Naive thymus-derived CD4-positive, alpha-beta T cell (primary cell): ENCODE data around the gene ACOT8. TPM values are rescaled to one million over a fixed set of nuclear protein-coding genes. Genes with fewer than 3 reads are reported as not detected.
"Not testable (repeated sequence)": the region's sequence is repeated elsewhere in the genome, so short reads cannot be mapped to it uniquely, and the experiment has no call there.

Experiments used
- ATAC-seq: fragments of 150-1000 bp; cut with Tn5 transposase; 2 replicates; pipeline ENCODE4 v1.10.0; 2021; ENCODE audit warnings: mild to moderate bottlenecking, moderate library complexity
- CTCF ChIA-PET: fragments of 350-600 bp; sonication (Branson Sonifier 250); formaldehyde crosslinking; loops from one replicate; lab custom pipeline; 2021; ENCODE audit warnings: antibody characterized with exemption; lab: Charles Lee
- POLR2A ChIA-PET: fragments of 350-600 bp; sonication (Branson Sonifier 250); formaldehyde crosslinking; loops from one replicate; lab custom pipeline; 2021; ENCODE audit warnings: antibody characterized with exemption, inconsistent platforms; lab: Charles Lee
- DNase-seq, 9 donors: peaks; one replicate each; pipeline versions ENCODE4 v3.0.0 to v3.0.0-alpha.2; 2020 to 2022; ENCODE audit warnings: mixed read lengths in 1 of 9
- H3K27ac ChIP-seq: one replicate; pipeline ENCODE4 v1.7.0; 2013; ENCODE audit warnings: mild to moderate bottlenecking, low read depth, low read length, moderate library complexity
- H3K27me3 ChIP-seq, 2 donors: one replicate each; pipeline ENCODE4 v1.7.0; 2013; ENCODE audit warnings: low read length in 2 of 2, mild to moderate bottlenecking in 2 of 2, moderate library complexity in 2 of 2; ENCODE audit not compliant: control insufficient read depth in 2 of 2, insufficient read depth in 2 of 2
- H3K36me3 ChIP-seq, 3 experiments: 1 replicate in 2 of 3; 2 replicates in 1 of 3; pipeline ENCODE4 v1.7.0; 2013; ENCODE audit warnings: low read length in 3 of 3, mild to moderate bottlenecking in 3 of 3, moderate library complexity in 1 of 3; ENCODE audit not compliant: insufficient read depth in 3 of 3, control insufficient read depth in 2 of 3
- H3K4me1 ChIP-seq, 2 donors: one replicate each; pipeline ENCODE4 v1.7.0; 2013; ENCODE audit warnings: low read length in 2 of 2, mild to moderate bottlenecking in 2 of 2, moderate library complexity in 1 of 2; ENCODE audit not compliant: control insufficient read depth in 2 of 2, insufficient read depth in 2 of 2
- H3K4me3 ChIP-seq: 2 replicates; pipeline ENCODE4 v1.7.0; 2013; ENCODE audit warnings: mild to moderate bottlenecking, low read length
- H3K9me3 ChIP-seq, 3 experiments: 1 replicate in 2 of 3; 2 replicates in 1 of 3; pipeline ENCODE4 v1.7.0; 2013; ENCODE audit warnings: low read length in 3 of 3; ENCODE audit not compliant: control insufficient read depth in 2 of 3
- H3K27ac Mint-ChIP-seq, 9 donors: one replicate each; pipeline ENCODE4 v1.8.0; 2020 to 2022; ENCODE audit warnings: mixed read lengths in 9 of 9, mild to moderate bottlenecking in 8 of 9, moderate library complexity in 5 of 9, inconsistent platforms in 2 of 9
- H3K27me3 Mint-ChIP-seq, 5 donors: one replicate each; pipeline ENCODE4 v1.8.0; 2021 to 2022; ENCODE audit warnings: mixed read lengths in 5 of 5, mild to moderate bottlenecking in 1 of 5
- H3K36me3 Mint-ChIP-seq, 5 donors: one replicate each; pipeline ENCODE4 v1.8.0; 2020 to 2022; ENCODE audit warnings: mixed read lengths in 5 of 5, mild to moderate bottlenecking in 3 of 5, inconsistent platforms in 1 of 5
- H3K4me1 Mint-ChIP-seq, 7 donors: one replicate each; pipeline ENCODE4 v1.8.0; 2020 to 2022; ENCODE audit warnings: mixed read lengths in 7 of 7, mild to moderate bottlenecking in 3 of 7, inconsistent platforms in 1 of 7
- H3K4me3 Mint-ChIP-seq, 10 donors: one replicate each; pipeline ENCODE4 v1.8.0; 2020 to 2022; ENCODE audit warnings: mild to moderate bottlenecking in 10 of 10, mixed read lengths in 10 of 10, moderate library complexity in 6 of 10, inconsistent platforms in 2 of 10
- H3K9me3 Mint-ChIP-seq, 11 donors: one replicate each; pipeline ENCODE4 v1.8.0; 2020 to 2022; ENCODE audit warnings: mixed read lengths in 11 of 11, mild to moderate bottlenecking in 4 of 11, inconsistent platforms in 1 of 11, moderate library complexity in 1 of 11
- intact Hi-C, 2 donors: fragments of 100-400 bp; cut with micrococcal nuclease; formaldehyde crosslinking; loops; one replicate each; pipeline ENCODE4 v1.15.1; 2023
- polyA plus RNA-seq, 2 donors: library from polyadenylated mRNA; unstranded; fragments of 300-500 nt; fragmentation: Illumina TruSeq; gene quantifications; one replicate each; pipeline ENCODE4 v1.2.3, GENCODE V29; 2021
- total RNA-seq, 6 experiments: library from RNA in 5 of 6; stranded (reverse) in 5 of 6; gene quantifications; 1 replicate in 5 of 6; 2 replicates in 1 of 6; pipeline ENCODE4 v1.2.3 and lab custom pipeline; 2021 to 2026

The ACOT8 gene
- total and polyA plus RNA-seq, 7 experiments from 2014 or later, result 20.5 to 38.7 (median 33.8) TPM

DNA sequence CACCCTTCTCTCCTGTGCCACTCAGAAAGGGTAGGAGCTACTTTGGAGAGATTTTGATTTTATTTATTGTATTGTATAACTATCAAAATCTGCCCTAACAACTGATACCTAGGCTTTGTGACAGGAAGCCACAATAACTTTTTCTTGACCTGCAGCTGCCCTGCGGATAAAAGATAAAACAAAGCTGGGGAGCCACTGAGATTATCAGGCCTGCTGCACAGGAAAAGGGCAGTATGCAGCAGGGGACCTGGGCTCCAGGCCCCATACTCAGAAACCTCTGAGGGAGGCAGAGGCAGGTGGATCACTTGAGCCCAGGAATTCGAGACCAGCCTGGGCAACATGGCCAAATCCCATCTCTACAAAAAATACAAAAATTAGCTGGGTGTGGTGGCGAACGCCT lies 24.6 kb downstream of the ACOT8 start:
- CTCF ChIA-PET, result interaction anchor here (1.0 kb wide), 1 partner anchor 8 kb away, joined by 3 read pairs; no protein-coding TSS in a partner anchor
- H3K27ac Mint-ChIP-seq, result peak overlapping the region in 6 of 9 donors; percentile 17 to 90 (median 78)
- DNase-seq, result no peak
- no peaks in the 10 kb centered on the region for H3K9me3 ChIP-seq
- no peaks in the 10 kb centered on the region for H3K27me3 ChIP-seq
- peak overlapping the region; percentile 81 to 95 (median 88) for H3K4me3 Mint-ChIP-seq
- POLR2A ChIA-PET, result interaction anchor here (0.6 to 1.0 kb wide), 2 partner anchors 15 to 24 kb away, joined by 3 read pairs; no protein-coding TSS in a partner anchor
- no peak for ATAC-seq
- H3K4me3 ChIP-seq, result no peak overlapping the region
- no peak overlapping the region for H3K27ac ChIP-seq
- H3K4me1 ChIP-seq, result peaks cover 4 to 5% of the 10 kb centered on the region in 2 donors
- peaks cover 6 to 14% (median 9%) of the 10 kb centered on the region in 7 donors for H3K4me1 Mint-ChIP-seq
- H3K36me3 ChIP-seq, result no peaks in the 10 kb centered on the region
- no peaks in the 10 kb centered on the region for H3K9me3 Mint-ChIP-seq
- H3K36me3 Mint-ChIP-seq, result peaks cover 0 to 2% (median 0%) of the 10 kb centered on the region in 5 donors
- intact Hi-C loops, result loop anchor here in 1 of 2 donors (1.0 kb wide), 2 partner anchors 20 to 25 kb away; partner anchors contain the start of genes ACOT8, UBE2C and ZSWIM3
- peaks cover 0 to 21% (median 0%) of the 10 kb centered on the region in 5 donors for H3K27me3 Mint-ChIP-seq

GRCh38 chr20:45829673-45830106 lies 27.5 kb downstream of the ACOT8 start:
- H3K27ac ChIP-seq, H3K36me3 Mint-ChIP-seq, H3K4me1 ChIP-seq, H3K4me3 Mint-ChIP-seq, DNase-seq, H3K36me3 ChIP-seq, H3K4me3 ChIP-seq, POLR2A ChIA-PET, intact Hi-C loops, H3K27me3 ChIP-seq, H3K9me3 ChIP-seq, CTCF ChIA-PET, ATAC-seq, H3K27ac Mint-ChIP-seq, H3K9me3 Mint-ChIP-seq: not testable (repeated sequence)
- Mint-ChIP-seq H3K27me3 (peaks cover 0 to 24% (median 3%) of the 10 kb centered on the region in 5 donors), H3K4me1 (peaks cover 8 to 17% (median 11%) of the 10 kb centered on the region in 7 donors)

GRCh38 chr20:45828589-45828988 lies 28.6 kb downstream of the ACOT8 start:
- Histone ChIP-seq H3K27me3 (peaks cover 2 to 5% of the 10 kb centered on the region in 2 donors), H3K4me1 (peaks cover 4 to 7% of the 10 kb centered on the region in 2 donors), H3K27ac (no peak overlapping the region), H3K36me3 (no peaks in the 10 kb centered on the region), H3K4me3 (no peak overlapping the region), H3K9me3 (no peaks in the 10 kb centered on the region)
- H3K4me3 Mint-ChIP-seq, result no peak overlapping the region
- intact Hi-C loops, result no loop called here
- no peak overlapping the region for H3K27ac Mint-ChIP-seq
- no peaks in the 10 kb centered on the region for H3K9me3 Mint-ChIP-seq
- DNase-seq, result no peak
- ATAC-seq, result no peak
- ChIA-PET POLR2A (no interaction called here), CTCF (no interaction called here)
- H3K36me3 Mint-ChIP-seq, result no peaks in the 10 kb centered on the region
- H3K4me1 Mint-ChIP-seq, result peaks cover 16 to 23% (median 20%) of the 10 kb centered on the region in 7 donors
- peaks cover 8 to 34% (median 14%) of the 10 kb centered on the region in 5 donors for H3K27me3 Mint-ChIP-seq

GRCh38 chr20:45827712-45828111 lies 29.5 kb downstream of the ACOT8 start:
- Mint-ChIP-seq H3K27ac (no peak overlapping the region), H3K36me3 (no peaks in the 10 kb centered on the region), H3K4me1 (peaks cover 12 to 19% (median 16%) of the 10 kb centered on the region in 7 donors), H3K27me3 (peaks cover 15 to 39% (median 23%) of the 10 kb centered on the region in 5 donors), H3K4me3 (no peak overlapping the region), H3K9me3 (no peaks in the 10 kb centered on the region)
- Histone ChIP-seq H3K9me3 (no peaks in the 10 kb centered on the region), H3K4me1 (peaks cover 0 to 7% of the 10 kb centered on the region in 2 donors), H3K36me3 (no peaks in the 10 kb centered on the region), H3K4me3 (no peak overlapping the region), H3K27me3 (peaks cover 3 to 10% of the 10 kb centered on the region in 2 donors), H3K27ac (no peak overlapping the region)
- no peak for ATAC-seq
- DNase-seq, result no peak
- ChIA-PET POLR2A (no interaction called here), CTCF (no interaction called here)
- intact Hi-C loops, result no loop called here

GRCh38 chr20:45827030-45827652 lies 30.1 kb downstream of the ACOT8 start, which contains the start of gene TNNC2:
TSS of gene TNNC2 (minus strand) at chr20:45827312. CDS start at chr20:45827248, 64 bp downstream.
- H3K4me3 ChIP-seq, result no peak within 1 kb of the TSS
- Mint-ChIP-seq H3K36me3 (peaks cover 0 to 2% (median 0%) of the 10 kb centered on the region in 5 donors), H3K9me3 (no peaks in the 10 kb centered on the region), H3K27me3 (peaks cover 19 to 45% (median 25%) of the 10 kb centered on the region in 5 donors), H3K4me1 (peaks cover 12 to 23% (median 16%) of the 10 kb centered on the region in 7 donors), H3K27ac (no peak within 1 kb of the TSS), H3K4me3 (no peak within 1 kb of the TSS)
- CTCF ChIA-PET, result no interaction called here
- ATAC-seq (no peak), DNase-seq (no peak)
- POLR2A ChIA-PET, result interaction anchor here (0.7 kb wide), 1 partner anchor 30 kb away, joined by 3 read pairs; the partner anchor contains the start of gene ACOT8
- H3K4me1 ChIP-seq, result peaks cover 0 to 7% of the 10 kb centered on the region in 2 donors
- no peaks in the 10 kb centered on the region for H3K36me3 ChIP-seq
- H3K9me3 ChIP-seq, result no peaks in the 10 kb centered on the region
- H3K27ac ChIP-seq, result no peak within 1 kb of the TSS
- H3K27me3 ChIP-seq, result peaks cover 3 to 10% of the 10 kb centered on the region in 2 donors
- intact Hi-C loops, result no loop called here

DNA sequence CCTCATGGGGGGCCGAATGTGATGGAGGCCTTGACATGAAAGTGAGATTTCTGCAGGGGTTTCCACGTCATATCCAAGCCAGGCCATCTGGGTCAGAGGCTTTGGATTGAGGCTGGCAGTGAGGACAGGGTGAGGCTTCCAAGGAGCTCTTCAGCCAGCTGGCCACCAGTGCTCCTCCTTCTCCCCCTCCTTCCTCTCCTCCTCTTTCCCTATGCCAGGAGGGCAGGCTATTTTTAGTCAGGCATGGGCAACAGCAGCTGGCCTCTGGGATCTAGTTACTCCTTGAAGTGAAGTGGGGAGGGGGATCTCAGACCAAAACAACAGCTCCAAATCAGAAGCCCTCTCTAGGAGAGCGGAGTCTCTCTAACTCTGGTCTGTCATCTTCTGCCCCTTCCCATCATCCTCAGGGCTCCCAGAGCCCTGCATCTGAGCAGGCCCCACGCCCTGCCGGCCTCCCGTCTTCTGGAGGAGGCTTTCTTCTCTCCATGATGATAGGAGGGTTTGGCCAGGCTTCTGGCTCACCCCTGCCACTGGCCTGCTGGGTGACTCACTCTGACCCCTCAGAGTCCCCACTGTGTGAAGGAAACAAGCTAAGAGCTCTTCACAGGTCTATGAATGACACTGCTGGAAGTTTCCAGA lies 30.7 kb downstream of the ACOT8 start:
- H3K27ac ChIP-seq, result no peak overlapping the region
- ChIA-PET CTCF (no interaction called here), POLR2A (interaction anchor here (0.6 to 0.7 kb wide), 2 partner anchors 9 to 30 kb away, joined by 3 to 5 read pairs; partner anchors contain the start of gene ACOT8)
- no peaks in the 10 kb centered on the region for H3K36me3 ChIP-seq
- no peak for ATAC-seq
- H3K4me3 Mint-ChIP-seq, result no peak overlapping the region
- H3K36me3 Mint-ChIP-seq, result peaks cover 0 to 2% (median 0%) of the 10 kb centered on the region in 5 donors
- H3K9me3 Mint-ChIP-seq, result no peaks in the 10 kb centered on the region
- H3K27me3 ChIP-seq, result peaks cover 3 to 10% of the 10 kb centered on the region in 2 donors
- peaks cover 12 to 26% (median 19%) of the 10 kb centered on the region in 7 donors for H3K4me1 Mint-ChIP-seq
- intact Hi-C loops, result no loop called here
- no peak for DNase-seq
- H3K27me3 Mint-ChIP-seq, result peaks cover 22 to 43% (median 28%) of the 10 kb centered on the region in 5 donors
- H3K4me1 ChIP-seq, result peaks cover 0 to 7% of the 10 kb centered on the region in 2 donors
- no peaks in the 10 kb centered on the region for H3K9me3 ChIP-seq
- H3K27ac Mint-ChIP-seq, result no peak overlapping the region
- no peak overlapping the region for H3K4me3 ChIP-seq
